A549 (cell line): ENCODE measurements around the gene AADACL3.

Experiments used
- EP300 ChIP-seq, 2 experiments: fragments of >200 bp; sonication (Bioruptor Twin); formaldehyde crosslinking; IDR thresholded peaks; 2 replicates in 1 of 2; 3 replicates in 1 of 2; pipeline ENCODE4 v1.6.1; 2016 to 2017
- ESRRA ChIP-seq: fragments of 150-350 bp; IDR thresholded peaks from 2 replicates; pipeline ENCODE4 v1.6.1; 2014; ENCODE audit warnings: mild to moderate bottlenecking, low read length, borderline replicate concordance
- HOXA7 ChIP-seq: fragments of 250-450 bp; sonication (Bioruptor Pico); IDR thresholded peaks from 2 replicates; pipeline ENCODE4 v1.5.0; 2020; ENCODE audit warnings: mild to moderate bottlenecking, moderate library complexity
- KDM1A ChIP-seq: fragments of 200-600 bp; sonication (generic); IDR thresholded peaks from 2 replicates; pipeline ENCODE4 v1.6.1; 2016; ENCODE audit warnings: low read depth, mild to moderate bottlenecking
- NFE2L2 ChIP-seq: fragments of 150-350 bp; conservative IDR thresholded peaks from 2 replicates; pipeline ENCODE4 v1.6.1; 2014; ENCODE audit warnings: low read length
- POLR2A ChIP-seq: IDR thresholded peaks from 2 replicates; pipeline ENCODE4 v1.6.1; 2012; ENCODE audit warnings: mild to moderate bottlenecking, low read length
- RAD21 ChIP-seq, 2 experiments: fragments of >200 bp in 1 of 2; sonication (Bioruptor Twin) in 1 of 2; formaldehyde crosslinking in 1 of 2; IDR thresholded peaks in 1 of 2; conservative IDR thresholded peaks in 1 of 2; 2 replicates in 1 of 2; 3 replicates in 1 of 2; pipeline ENCODE4 v1.6.1; 2012 to 2018; ENCODE audit warnings: inconsistent platforms in 1 of 2
- RCOR1 ChIP-seq: fragments of 150-350 bp; IDR thresholded peaks from 2 replicates; pipeline ENCODE4 v1.6.1; 2014; ENCODE audit warnings: antibody characterized with exemption, low read length, low read depth
- SREBF2 ChIP-seq: fragments of 450-650 bp; IDR thresholded peaks from 2 replicates; pipeline ENCODE4 v1.6.1; 2014; ENCODE audit warnings: mild to moderate bottlenecking, moderate library complexity
- ZFP36 ChIP-seq: fragments of 450-650 bp; IDR thresholded peaks from 2 replicates; pipeline ENCODE4 v1.6.1; 2014; ENCODE audit warnings: borderline replicate concordance; ENCODE audit not compliant: partially characterized antibody
- ZSCAN20 ChIP-seq: fragments of 250-450 bp; sonication (Bioruptor Pico); IDR thresholded peaks from 2 replicates; pipeline ENCODE4 v1.8.0; 2022; ENCODE audit warnings: mild to moderate bottlenecking, moderate library complexity
- TF ChIP-seq, protein P1 (sequence below): fragments of >200 bp; sonication (Bioruptor Twin); formaldehyde crosslinking; IDR thresholded peaks from 3 replicates; pipeline ENCODE4 v1.5.1; 2016
- TF ChIP-seq, protein P2 (sequence below): fragments of 450-650 bp; IDR thresholded peaks from 2 replicates; pipeline ENCODE4 v1.6.1; 2014; ENCODE audit warnings: antibody characterized with exemption

DNA sequence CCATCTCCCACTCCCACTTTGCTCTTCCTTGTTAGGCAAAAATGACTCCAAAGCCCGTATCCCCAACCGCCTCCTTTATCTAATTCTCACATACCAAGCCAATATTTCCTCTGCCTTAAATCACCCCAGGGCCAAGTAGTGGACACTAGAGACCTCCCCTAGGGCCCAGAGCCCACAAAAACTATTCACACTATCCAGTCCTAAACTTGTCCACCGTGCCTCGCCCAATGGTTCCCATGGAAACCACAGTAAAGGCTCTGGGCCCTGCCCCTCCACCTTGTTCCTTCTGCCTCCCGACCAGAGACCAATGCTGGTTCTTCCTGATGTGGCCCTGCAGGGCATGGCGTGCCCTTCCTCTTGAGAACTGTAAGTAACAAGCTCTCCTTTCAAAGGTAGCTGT lies 41.9 kb downstream of the AADACL3 start:
- TF ChIP-seq, protein P1, sequence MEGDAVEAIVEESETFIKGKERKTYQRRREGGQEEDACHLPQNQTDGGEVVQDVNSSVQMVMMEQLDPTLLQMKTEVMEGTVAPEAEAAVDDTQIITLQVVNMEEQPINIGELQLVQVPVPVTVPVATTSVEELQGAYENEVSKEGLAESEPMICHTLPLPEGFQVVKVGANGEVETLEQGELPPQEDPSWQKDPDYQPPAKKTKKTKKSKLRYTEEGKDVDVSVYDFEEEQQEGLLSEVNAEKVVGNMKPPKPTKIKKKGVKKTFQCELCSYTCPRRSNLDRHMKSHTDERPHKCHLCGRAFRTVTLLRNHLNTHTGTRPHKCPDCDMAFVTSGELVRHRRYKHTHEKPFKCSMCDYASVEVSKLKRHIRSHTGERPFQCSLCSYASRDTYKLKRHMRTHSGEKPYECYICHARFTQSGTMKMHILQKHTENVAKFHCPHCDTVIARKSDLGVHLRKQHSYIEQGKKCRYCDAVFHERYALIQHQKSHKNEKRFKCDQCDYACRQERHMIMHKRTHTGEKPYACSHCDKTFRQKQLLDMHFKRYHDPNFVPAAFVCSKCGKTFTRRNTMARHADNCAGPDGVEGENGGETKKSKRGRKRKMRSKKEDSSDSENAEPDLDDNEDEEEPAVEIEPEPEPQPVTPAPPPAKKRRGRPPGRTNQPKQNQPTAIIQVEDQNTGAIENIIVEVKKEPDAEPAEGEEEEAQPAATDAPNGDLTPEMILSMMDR = no peak
- TF ChIP-seq RAD21 (conservative IDR thresholded peaks at IDR 0.05 in 1 of 2, IDR thresholded peaks at IDR 0.05 in 1 of 2) (no peak), KDM1A (no peak), ZFP36 (no peak), SREBF2 (no peak), NFE2L2 (no peak), EP300 (IDR thresholded peaks at IDR 0.05) (no peak), ESRRA (no peak), POLR2A (no peak), ZSCAN20 (no peak), HOXA7 (CRISPR knock-in tag) (no peak), RCOR1 (no peak)
- TF ChIP-seq, protein P2, sequence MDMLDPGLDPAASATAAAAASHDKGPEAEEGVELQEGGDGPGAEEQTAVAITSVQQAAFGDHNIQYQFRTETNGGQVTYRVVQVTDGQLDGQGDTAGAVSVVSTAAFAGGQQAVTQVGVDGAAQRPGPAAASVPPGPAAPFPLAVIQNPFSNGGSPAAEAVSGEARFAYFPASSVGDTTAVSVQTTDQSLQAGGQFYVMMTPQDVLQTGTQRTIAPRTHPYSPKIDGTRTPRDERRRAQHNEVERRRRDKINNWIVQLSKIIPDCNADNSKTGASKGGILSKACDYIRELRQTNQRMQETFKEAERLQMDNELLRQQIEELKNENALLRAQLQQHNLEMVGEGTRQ = no peak
